Astrocyte (in vitro differentiated cells and primary cell): Measurements from ENCODE around the gene DHX29. TPM values are rescaled to one million over a fixed set of nuclear protein-coding genes. Genes with fewer than 3 reads are reported as not detected.

Source experiments
- DNase-seq: peaks from one replicate; pipeline ENCODE4 v3.0.0-alpha.2; 2010; ENCODE audit warnings: low read depth
- FAIRE-seq: peaks from 2 replicates; lab custom pipeline; 2011; peaks lifted over from hg19 to GRCh38; lab: Jason Lieb, UNC
- H2AFZ ChIP-seq: 2 replicates; pipeline ENCODE4 v1.6.0; 2012; ENCODE audit warnings: low read depth, low read length, inconsistent platforms
- H3K27ac ChIP-seq: 2 replicates; pipeline ENCODE4 v1.5.1; 2011; ENCODE audit warnings: low read depth, low read length, inconsistent platforms
- H3K27me3 ChIP-seq: 2 replicates; pipeline ENCODE4 v1.6.0; 2011; ENCODE audit warnings: low read length, inconsistent platforms; ENCODE audit not compliant: insufficient read depth
- H3K36me3 ChIP-seq: 2 replicates; pipeline ENCODE4 v1.5.1; 2011; ENCODE audit warnings: low read length, inconsistent platforms; ENCODE audit not compliant: insufficient read depth
- H3K4me1 ChIP-seq: 2 replicates; pipeline ENCODE4 v1.5.1; 2011; ENCODE audit warnings: low read length, inconsistent platforms; ENCODE audit not compliant: insufficient read depth
- H3K4me2 ChIP-seq: 2 replicates; pipeline ENCODE4 v1.6.0; 2012; ENCODE audit warnings: low read length, inconsistent platforms
- H3K4me3 ChIP-seq: 2 replicates; pipeline ENCODE4 v1.5.1; 2011; ENCODE audit warnings: low read depth, mild to moderate bottlenecking, low read length, inconsistent platforms; ENCODE audit not compliant: insufficient read depth
- H3K79me2 ChIP-seq: 2 replicates; pipeline ENCODE4 v1.6.0; 2012; ENCODE audit warnings: mild to moderate bottlenecking, low read length, inconsistent platforms; ENCODE audit not compliant: insufficient read depth
- H3K9ac ChIP-seq: 2 replicates; pipeline ENCODE4 v1.6.0; 2012; ENCODE audit warnings: mild to moderate bottlenecking, low read length, inconsistent platforms
- H3K9me3 ChIP-seq: 2 replicates; pipeline ENCODE4 v1.5.1; 2012; ENCODE audit warnings: low read depth, mild to moderate bottlenecking, low read length, inconsistent platforms; ENCODE audit not compliant: insufficient read depth
- H4K20me1 ChIP-seq: 2 replicates; pipeline ENCODE4 v1.6.0; 2012; ENCODE audit warnings: low read length, inconsistent platforms; ENCODE audit not compliant: insufficient read depth
- H3K27ac Mint-ChIP-seq: one replicate; pipeline ENCODE4 v1.8.0; 2021; ENCODE audit warnings: mild to moderate bottlenecking, mixed read lengths; ENCODE audit not compliant: unreplicated experiment
- H3K27me3 Mint-ChIP-seq: one replicate; pipeline ENCODE4 v1.8.0; 2021; ENCODE audit warnings: low read depth, mixed read lengths; ENCODE audit not compliant: unreplicated experiment
- H3K36me3 Mint-ChIP-seq: one replicate; pipeline ENCODE4 v1.8.0; 2021; ENCODE audit warnings: low read depth, mixed read lengths; ENCODE audit not compliant: unreplicated experiment
- H3K4me1 Mint-ChIP-seq: one replicate; pipeline ENCODE4 v1.8.0; 2021; ENCODE audit warnings: low read depth, mixed read lengths; ENCODE audit not compliant: unreplicated experiment
- H3K4me3 Mint-ChIP-seq: one replicate; pipeline ENCODE4 v1.8.0; 2021; ENCODE audit warnings: mild to moderate bottlenecking, moderate library complexity, mixed read lengths; ENCODE audit not compliant: unreplicated experiment
- H3K9me3 Mint-ChIP-seq: one replicate; pipeline ENCODE4 v1.8.0; 2021; ENCODE audit warnings: mild to moderate bottlenecking, mixed read lengths; ENCODE audit not compliant: unreplicated experiment
- CTCF ChIP-seq: IDR thresholded peaks from 2 replicates; pipeline ENCODE4 v1.5.1; 2011; ENCODE audit warnings: low read depth, mild to moderate bottlenecking, inconsistent platforms, low read length, moderate library complexity; ENCODE audit not compliant: insufficient read depth
- EZH2 ChIP-seq: IDR thresholded peaks from 2 replicates; pipeline ENCODE4 v1.6.1; 2012; ENCODE audit warnings: mild to moderate bottlenecking, low read length, inconsistent platforms; ENCODE audit not compliant: insufficient read depth
- total RNA-seq: library from RNA; stranded (reverse); gene quantifications from 2 replicates; pipeline ENCODE4 v1.2.1, GENCODE V29; 2021

DHX29 gene
- total RNA-seq, 1 donor from 2014 or later: 27.0 TPM

GRCh38 chr5:55232985-55233928 is 74.2 kb downstream of the DHX29 start, which contains the start of gene CCNO:
TSS of gene CCNO (minus strand) at chr5:55233608. CDS start at chr5:55233523, 85 bp downstream.
- Mint-ChIP-seq H3K27me3 (peaks cover 65% of the 10 kb centered on the region), H3K27ac (peak within 1 kb of the TSS; percentile 83)

GRCh38 chr5:55232271-55232984 is 75.1 kb downstream of the DHX29 start:
- Histone ChIP-seq H3K4me2 (peak overlapping the region; percentile 97), H3K9ac (no peak overlapping the region), H3K27me3 (peaks cover 74% of the 10 kb centered on the region), H2AFZ (peak overlapping the region; percentile 61), H3K4me1 (peaks cover 31% of the 10 kb centered on the region), H3K79me2 (no peaks in the 10 kb centered on the region), H4K20me1 (peaks cover 13% of the 10 kb centered on the region), H3K9me3 (no peaks in the 10 kb centered on the region), H3K4me3 (peak overlapping the region; percentile 54), H3K27ac (no peak overlapping the region), H3K36me3 (no peaks in the 10 kb centered on the region)
- Mint-ChIP-seq H3K27ac (peak overlapping the region; percentile 83), H3K36me3 (peaks cover 2% of the 10 kb centered on the region), H3K4me1 (peaks cover 2% of the 10 kb centered on the region), H3K4me3 (peak overlapping the region; percentile 87), H3K27me3 (peaks cover 68% of the 10 kb centered on the region), H3K9me3 (peaks cover 11% of the 10 kb centered on the region)
- FAIRE-seq: no peak
- DNase-seq: no peak
- TF ChIP-seq EZH2 (peak; percentile 82), CTCF (no peak)

More at GRCh38 chr5:55232985-55233928, 74.2 kb downstream of the DHX29 start, which contains the start of gene CCNO:
- H3K36me3 ChIP-seq: no peaks in the 10 kb centered on the region
- Mint-ChIP-seq H3K4me1 (no peaks in the 10 kb centered on the region), H3K9me3 (peaks cover 13% of the 10 kb centered on the region), H3K36me3 (peaks cover 2% of the 10 kb centered on the region), H3K4me3 (peak within 1 kb of the TSS; percentile 88)
- peak within 1 kb of the TSS; percentile 97 for H3K4me2 ChIP-seq
- H3K4me1 ChIP-seq: peaks cover 31% of the 10 kb centered on the region
- no peak within 1 kb of the TSS for H3K27ac ChIP-seq
- no peaks in the 10 kb centered on the region for H3K9me3 ChIP-seq
- H3K4me3 ChIP-seq: peak within 1 kb of the TSS; percentile 54
- H3K9ac ChIP-seq: peak within 1 kb of the TSS; percentile 28
- FAIRE-seq (no peak), DNase-seq (peak; percentile 62)
- H3K79me2 ChIP-seq: no peaks in the 10 kb centered on the region
- H2AFZ ChIP-seq: peak within 1 kb of the TSS; percentile 61
- peaks cover 72% of the 10 kb centered on the region for H3K27me3 ChIP-seq
- TF ChIP-seq CTCF: no peak
- TF ChIP-seq EZH2: peak; percentile 77
- peaks cover 10% of the 10 kb centered on the region for H4K20me1 ChIP-seq
